ENCODE measurements around the gene SCRN3.
"Not testable (repeated sequence)": the region's sequence is repeated elsewhere in the genome, so short reads cannot be mapped to it uniquely, and the experiment has no call there.

The SCRN3 gene, protein sequence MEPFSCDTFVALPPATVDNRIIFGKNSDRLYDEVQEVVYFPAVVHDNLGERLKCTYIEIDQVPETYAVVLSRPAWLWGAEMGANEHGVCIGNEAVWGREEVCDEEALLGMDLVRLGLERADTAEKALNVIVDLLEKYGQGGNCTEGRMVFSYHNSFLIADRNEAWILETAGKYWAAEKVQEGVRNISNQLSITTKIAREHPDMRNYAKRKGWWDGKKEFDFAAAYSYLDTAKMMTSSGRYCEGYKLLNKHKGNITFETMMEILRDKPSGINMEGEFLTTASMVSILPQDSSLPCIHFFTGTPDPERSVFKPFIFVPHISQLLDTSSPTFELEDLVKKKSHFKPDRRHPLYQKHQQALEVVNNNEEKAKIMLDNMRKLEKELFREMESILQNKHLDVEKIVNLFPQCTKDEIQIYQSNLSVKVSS

GRCh38 chr2:174395284-174395968 is at the start of gene SCRN3:
Gene SCRN3 (plus strand): TSS chr2:174395730. CDS start chr2:174398284, 2,554 bp downstream.
- in situ Hi-C loops (cut with MboI; ENCODE audit: low sequenced_read_pairs) = no loop called here

GRCh38 chr2:174350018-174350417 is 45.5 kb upstream of the SCRN3 start:
- in situ Hi-C loops (cut with MboI; ENCODE audit: low sequenced_read_pairs) = no loop called here

- in situ Hi-C loops (cut with MboI; ENCODE audit: low sequenced_read_pairs) = no loop called here
Measured at GRCh38 chr2:174350593-174351181, 44.8 kb upstream of the SCRN3 start.

GRCh38 chr2:174353004-174353403 is 42.5 kb upstream of the SCRN3 start:
- in situ Hi-C loops (cut with MboI; ENCODE audit: low sequenced_read_pairs) = no loop called here

GRCh38 chr2:174356347-174356746 is 39.2 kb upstream of the SCRN3 start:
- in situ Hi-C loops (cut with MboI; ENCODE audit: low sequenced_read_pairs) = no loop called here

DNA sequence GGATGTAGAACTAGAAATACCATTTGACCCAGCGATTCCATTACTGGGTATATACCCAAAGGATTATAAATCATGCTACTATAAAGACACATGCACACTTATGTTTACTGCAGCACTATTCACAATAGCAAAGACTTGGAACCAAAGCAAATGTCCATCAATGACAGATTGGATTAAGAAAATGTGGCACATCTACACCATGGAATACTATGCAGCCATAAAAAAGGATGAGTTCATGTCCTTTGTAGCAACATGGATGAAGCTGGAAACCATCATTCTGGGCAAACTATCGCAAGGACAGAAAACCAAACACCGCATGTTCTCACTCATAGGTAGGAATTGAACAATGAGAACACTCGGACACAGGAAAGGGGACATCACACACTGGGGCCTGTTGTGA is 35.9 kb upstream of the SCRN3 start:
- in situ Hi-C loops (cut with MboI; ENCODE audit: low sequenced_read_pairs) = not testable (repeated sequence)

DNA sequence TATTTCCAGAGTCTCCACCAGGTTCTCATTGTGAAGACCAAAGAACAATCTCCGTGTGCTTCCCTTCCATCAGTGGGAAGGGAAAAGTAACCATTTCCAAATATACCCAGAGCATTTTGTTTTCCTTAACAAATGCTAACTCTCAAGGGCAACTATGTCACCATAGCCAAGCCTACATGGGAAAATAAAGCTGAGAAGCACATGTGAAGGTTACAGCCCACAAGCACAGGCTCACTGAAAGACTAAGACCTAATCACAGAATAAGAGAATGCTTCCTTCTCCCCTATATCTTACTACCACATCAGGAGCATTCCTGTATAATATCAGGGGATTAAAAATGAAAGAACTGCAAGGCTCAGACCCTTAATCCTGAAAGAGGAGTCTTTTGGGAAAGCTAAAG is 32.6 kb upstream of the SCRN3 start:
- in situ Hi-C loops (cut with MboI; ENCODE audit: low sequenced_read_pairs) = no loop called here

DNA sequence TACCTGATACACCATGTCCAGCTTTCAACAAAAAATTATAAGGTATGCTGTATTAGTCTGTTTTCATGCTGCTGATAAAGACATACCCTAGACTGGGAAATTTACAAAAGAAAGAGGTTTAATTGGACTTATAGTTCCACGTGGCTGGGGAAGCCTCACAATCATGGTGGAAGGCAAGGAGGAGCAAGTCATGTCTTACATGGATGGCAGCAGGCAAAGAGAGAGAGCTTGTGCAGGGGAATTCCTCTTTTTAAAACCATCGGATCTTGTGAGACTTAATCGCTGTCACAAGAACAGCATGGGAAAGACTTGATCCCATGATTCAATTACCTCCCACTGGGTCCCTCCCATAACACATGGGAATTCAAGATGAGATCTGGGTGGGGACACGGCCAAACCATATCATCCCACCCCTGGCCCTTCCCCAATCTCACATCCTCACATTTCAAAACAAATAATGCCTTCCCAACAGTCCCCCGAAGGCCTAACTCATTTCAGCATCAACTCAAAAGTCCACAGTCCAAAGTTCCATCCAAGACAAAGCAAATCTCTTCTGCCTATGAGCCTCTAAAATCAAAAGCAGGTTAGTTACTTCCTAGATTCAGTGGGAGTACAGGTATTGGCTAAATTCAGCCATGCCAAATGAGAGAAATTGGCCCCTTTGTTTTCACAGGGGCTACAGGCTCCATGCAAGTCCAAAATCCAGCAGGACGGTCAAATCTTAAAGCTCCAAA is 31.9 kb upstream of the SCRN3 start:
- in situ Hi-C loops (cut with MboI; ENCODE audit: low sequenced_read_pairs) = not testable (repeated sequence)

- in situ Hi-C loops (cut with MboI; ENCODE audit: low sequenced_read_pairs) = no loop called here
Measured at GRCh38 chr2:174364628-174365027, 30.9 kb upstream of the SCRN3 start.

DNA sequence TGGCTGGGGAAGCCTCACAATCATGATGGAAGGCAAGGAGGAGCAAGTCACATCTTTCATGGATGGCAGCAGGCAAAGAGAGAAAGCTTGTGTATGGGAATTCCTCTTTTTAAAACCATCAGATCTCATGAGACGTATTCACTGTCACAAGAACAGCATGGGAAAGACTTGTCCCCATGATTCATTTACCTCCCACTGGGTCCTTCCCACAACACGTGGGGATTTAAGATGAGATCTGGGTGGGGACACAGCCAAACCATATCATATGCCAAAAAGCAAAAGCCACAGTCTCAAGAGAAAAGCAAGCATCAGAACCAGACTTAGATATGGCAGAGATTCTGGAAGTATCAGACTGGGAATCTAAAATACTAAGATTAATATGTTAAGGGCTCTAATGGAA is 30.0 kb upstream of the SCRN3 start:
- in situ Hi-C loops (cut with MboI; ENCODE audit: low sequenced_read_pairs) = no loop called here

GRCh38 chr2:174368691-174369090 is 26.8 kb upstream of the SCRN3 start:
- in situ Hi-C loops (cut with MboI; ENCODE audit: low sequenced_read_pairs) = no loop called here

GRCh38 chr2:174376967-174377366 is 18.6 kb upstream of the SCRN3 start:
- in situ Hi-C loops (cut with MboI; ENCODE audit: low sequenced_read_pairs) = no loop called here

DNA sequence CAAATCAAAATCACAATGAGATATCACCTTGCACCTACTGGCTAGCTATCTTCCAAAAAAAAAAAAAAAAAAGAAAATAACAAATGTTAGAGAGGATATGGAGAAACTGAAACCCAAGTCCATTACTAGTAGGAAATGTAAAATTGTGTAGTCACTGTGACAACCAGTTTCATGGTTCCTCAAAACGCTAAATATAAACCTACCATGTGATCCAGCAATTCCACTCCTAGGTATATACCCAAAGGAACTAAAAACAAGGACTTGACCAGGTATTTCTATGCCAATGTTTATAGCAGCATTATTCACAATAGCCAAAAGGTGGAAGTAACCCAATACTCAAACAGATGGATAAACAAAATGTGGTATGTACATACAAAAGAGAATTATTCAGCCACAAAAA is 11.7 kb upstream of the SCRN3 start:
- in situ Hi-C loops (cut with MboI; ENCODE audit: low sequenced_read_pairs) = no loop called here

- in situ Hi-C loops (cut with MboI; ENCODE audit: low sequenced_read_pairs) = no loop called here
Measured at GRCh38 chr2:174385201-174385600, 10.3 kb upstream of the SCRN3 start.

GRCh38 chr2:174388706-174389105 is 6.8 kb upstream of the SCRN3 start:
- in situ Hi-C loops (cut with MboI; ENCODE audit: low sequenced_read_pairs) = not testable (repeated sequence)

DNA sequence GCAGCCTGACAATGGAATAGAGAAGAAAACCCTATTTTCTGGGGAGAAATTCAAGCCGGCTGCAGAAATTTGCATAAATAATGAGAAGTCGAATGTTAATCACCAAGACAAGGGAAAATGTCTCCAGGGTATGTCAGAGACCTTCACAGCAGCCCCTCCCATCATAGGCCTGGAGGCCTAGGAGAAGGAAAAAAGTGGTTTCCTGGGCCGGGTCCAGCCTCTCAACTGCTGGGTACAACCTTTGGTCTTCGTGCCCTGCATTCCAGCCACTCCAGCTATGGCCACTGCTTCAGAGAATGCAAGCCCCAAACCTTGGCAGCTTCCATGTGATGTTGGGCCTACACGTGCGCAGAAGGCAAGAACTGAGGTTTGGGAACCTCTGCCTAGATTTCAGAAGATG is 6.0 kb upstream of the SCRN3 start:
- in situ Hi-C loops (cut with MboI; ENCODE audit: low sequenced_read_pairs) = no loop called here

DNA sequence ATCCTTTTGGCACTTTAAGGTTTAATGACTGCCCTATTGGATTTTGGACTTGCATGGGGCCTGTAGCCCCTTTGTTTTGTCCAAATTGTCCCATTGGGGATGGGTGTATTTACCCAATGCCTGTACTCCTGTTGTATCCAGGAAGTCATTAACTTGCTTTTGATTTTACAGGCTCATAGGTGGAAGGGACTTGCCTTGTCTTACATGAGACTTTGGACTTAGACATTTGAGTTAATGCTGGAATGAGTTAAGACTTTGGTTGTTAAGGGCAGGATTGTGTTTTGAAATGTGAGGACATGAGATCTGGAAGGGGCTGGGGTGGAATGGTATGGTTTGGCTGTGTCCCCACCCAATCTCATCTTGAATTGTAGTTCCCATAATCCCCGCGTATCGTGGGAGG is 5.2 kb upstream of the SCRN3 start:
- in situ Hi-C loops (cut with MboI; ENCODE audit: low sequenced_read_pairs) = not testable (repeated sequence)

GRCh38 chr2:174392706-174393105 is 2.8 kb upstream of the SCRN3 start:
- in situ Hi-C loops (cut with MboI; ENCODE audit: low sequenced_read_pairs) = no loop called here

GRCh38 chr2:174395969-174396630 is 570 bp downstream of the SCRN3 start:
- in situ Hi-C loops (cut with MboI; ENCODE audit: low sequenced_read_pairs) = no loop called here

DNA sequence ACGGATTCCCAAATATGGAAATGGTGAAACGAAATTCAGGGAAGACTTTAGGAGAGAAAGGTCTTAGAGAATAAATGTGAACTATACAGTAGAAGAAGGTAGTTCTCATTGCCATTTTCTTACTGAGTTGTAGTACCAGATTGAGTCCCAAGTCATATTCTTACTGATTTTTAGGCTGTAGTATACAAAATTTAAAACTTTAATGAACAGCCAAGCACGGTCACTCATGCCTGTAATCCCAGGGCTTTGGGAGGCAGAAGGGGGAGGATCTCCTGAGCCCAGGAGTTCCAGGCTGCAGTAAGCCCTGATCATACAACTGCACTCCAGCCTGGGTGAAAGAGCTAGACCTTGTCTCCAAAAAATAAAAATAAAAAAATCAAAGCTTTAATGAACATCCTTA is 2.2 kb downstream of the SCRN3 start:
- in situ Hi-C loops (cut with MboI; ENCODE audit: low sequenced_read_pairs) = no loop called here

GRCh38 chr2:174399171-174399570 is 3.6 kb downstream of the SCRN3 start:
- in situ Hi-C loops (cut with MboI; ENCODE audit: low sequenced_read_pairs) = no loop called here
